Mesendoderm (in vitro differentiated cells): Measurements from ENCODE around the gene GMCL2. TPM values are rescaled to one million over a fixed set of nuclear protein-coding genes. Genes with fewer than 3 reads are reported as not detected.

ENCODE experiments used
- DNase-seq: peaks from one replicate; pipeline ENCODE4 v3.0.0; 2013
- H2AK5ac ChIP-seq: 2 replicates; pipeline ENCODE4 v1.6.1; 2013; ENCODE audit warnings: low read length, inconsistent platforms
- H2BK120ac ChIP-seq: 2 replicates; pipeline ENCODE4 v1.6.1; 2013; ENCODE audit warnings: low read depth, mild to moderate bottlenecking, low read length, moderate library complexity, mixed read lengths
- H2BK15ac ChIP-seq: replicated peaks from 2 replicates; pipeline ENCODE4 v1.6.1; 2013; ENCODE audit warnings: low read depth, mild to moderate bottlenecking, moderate library complexity
- H2BK5ac ChIP-seq: 2 replicates; pipeline ENCODE4 v1.6.1; 2013; ENCODE audit warnings: low read length, inconsistent platforms
- H3K18ac ChIP-seq: 2 replicates; pipeline ENCODE4 v1.6.1; 2013; ENCODE audit warnings: mild to moderate bottlenecking, low read length, mixed read lengths
- H3K23ac ChIP-seq: one replicate; pipeline ENCODE4 v1.6.1; 2013; ENCODE audit warnings: low read length
- H3K27ac ChIP-seq: 2 replicates; pipeline ENCODE4 v1.5.1; 2013; ENCODE audit warnings: low read depth, mild to moderate bottlenecking, inconsistent platforms, low read length, moderate library complexity
- H3K27me3 ChIP-seq: 2 replicates; pipeline ENCODE4 v1.6.1; 2013; ENCODE audit warnings: low read length, control low read depth, mild to moderate bottlenecking, inconsistent platforms; ENCODE audit not compliant: insufficient read depth, poor library complexity
- H3K36me3 ChIP-seq: 2 replicates; pipeline ENCODE4 v1.6.1; 2013; ENCODE audit warnings: low read length, inconsistent platforms; ENCODE audit not compliant: control insufficient read depth, insufficient read depth
- H3K4ac ChIP-seq: one replicate; pipeline ENCODE4 v1.6.1; 2013; ENCODE audit warnings: low read depth, mild to moderate bottlenecking, low read length, moderate library complexity
- H3K4me1 ChIP-seq: 2 replicates; pipeline ENCODE4 v1.6.1; 2013; ENCODE audit warnings: low read depth, low read length, inconsistent platforms; ENCODE audit not compliant: control insufficient read depth
- H3K4me2 ChIP-seq: 2 replicates; pipeline ENCODE4 v1.6.1; 2013; ENCODE audit warnings: low read length
- H3K4me3 ChIP-seq: 2 replicates; pipeline ENCODE4 v1.5.1; 2013; ENCODE audit warnings: mild to moderate bottlenecking, low read length
- H3K56ac ChIP-seq: one replicate; pipeline ENCODE4 v1.6.1; 2013; ENCODE audit warnings: low read length
- H3K79me1 ChIP-seq: 2 replicates; pipeline ENCODE4 v1.6.1; 2013; ENCODE audit warnings: low read length, inconsistent platforms
- H3K79me2 ChIP-seq: 2 replicates; pipeline ENCODE4 v1.6.1; 2013; ENCODE audit warnings: mild to moderate bottlenecking, low read length; ENCODE audit not compliant: control insufficient read depth, insufficient read depth
- H3K9ac ChIP-seq: 2 replicates; pipeline ENCODE4 v1.6.1; 2013; ENCODE audit warnings: low read length, inconsistent platforms
- H4K5ac ChIP-seq: one replicate; pipeline ENCODE4 v1.6.1; 2013; ENCODE audit warnings: low read length
- H4K8ac ChIP-seq: one replicate; pipeline ENCODE4 v1.6.1; 2013; ENCODE audit warnings: low read depth, mild to moderate bottlenecking, control low read depth, low read length, moderate library complexity
- WGBS: extraction: QIAGEN DNeasy Blood & Tissue Kit; methylation state at CpG from one replicate; pipeline ENCODE4 v1.1.7; 2013; ENCODE audit warnings: low lambda C conversion rate, missing lambda C conversion rate; ENCODE audit not compliant: insufficient coverage; ENCODE audit errors: extremely low coverage; 5-methylcytosine and 5-hydroxymethylcytosine counted together
- polyA plus RNA-seq, 2 experiments: library from polyadenylated mRNA; stranded (reverse); fragments of 200-250 nt; gene quantifications; one replicate each; pipeline ENCODE4 v1.2.3, GENCODE V29; 2013

GMCL2 gene, protein sequence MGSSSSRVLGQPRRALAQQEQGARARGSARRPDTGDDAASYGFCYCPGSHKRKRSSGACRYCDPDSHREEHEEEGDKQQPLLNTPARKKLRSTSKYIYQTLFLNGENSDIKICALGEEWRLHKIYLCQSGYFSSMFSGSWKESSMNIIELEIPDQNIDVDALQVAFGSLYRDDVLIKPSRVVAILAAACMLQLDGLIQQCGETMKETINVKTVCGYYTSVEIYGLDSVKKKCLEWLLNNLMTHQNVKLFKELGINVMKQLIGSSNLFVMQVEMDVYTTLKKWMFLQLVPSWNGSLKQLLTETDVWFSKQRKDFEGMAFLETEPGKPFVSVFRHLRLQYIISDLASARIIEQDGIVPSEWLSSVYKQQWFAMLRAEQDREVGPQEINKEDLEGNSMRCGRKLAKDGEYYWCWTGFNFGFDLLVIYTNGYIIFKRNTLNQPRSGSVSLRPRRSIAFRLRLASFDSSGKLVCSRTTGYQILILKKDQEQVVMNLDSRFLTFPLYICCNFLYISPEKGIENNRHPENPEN
- polyA plus RNA-seq (2013, experiment 1 of 2) = 0.01 TPM
- not detected for polyA plus RNA-seq (2013, experiment 2 of 2)

DNA sequence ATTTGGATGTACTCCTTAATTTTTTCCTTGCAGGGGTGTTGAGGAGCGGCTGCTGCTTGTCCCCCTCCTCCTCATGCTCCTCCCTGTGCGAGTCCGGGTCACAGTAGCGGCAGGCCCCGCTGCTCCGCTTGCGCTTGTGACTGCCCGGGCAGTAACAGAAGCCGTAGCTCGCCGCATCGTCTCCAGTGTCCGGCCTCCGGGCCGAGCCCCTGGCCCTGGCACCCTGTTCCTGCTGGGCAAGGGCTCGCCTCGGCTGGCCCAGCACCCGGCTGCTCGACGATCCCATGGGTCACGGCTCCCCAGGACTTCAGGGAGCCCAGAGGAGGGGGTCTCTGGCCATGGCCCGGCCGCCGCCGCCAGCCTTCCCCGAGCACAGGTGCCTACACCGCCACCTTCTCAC lies at the start of gene GMCL2:
Gene GMCL2, minus strand, starts transcription at position 358 of the 400 bp plus-strand sequence. Its CDS starts 72 bp downstream, at position 286.
- Histone ChIP-seq H4K5ac (no peak within 1 kb of the TSS), H3K4me3 (no peak within 1 kb of the TSS), H3K79me1 (no peaks in the 10 kb centered on the region), H3K4ac (no peak within 1 kb of the TSS), H2AK5ac (no peak within 1 kb of the TSS), H3K27ac (no peak within 1 kb of the TSS), H3K4me2 (no peak within 1 kb of the TSS), H3K23ac (no peak within 1 kb of the TSS), H3K18ac (no peak within 1 kb of the TSS), H3K4me1 (peaks cover 3% of the 10 kb centered on the region), H3K9ac (no peak within 1 kb of the TSS), H2BK120ac (no peak within 1 kb of the TSS), H2BK5ac (no peak within 1 kb of the TSS), H3K27me3 (no peaks in the 10 kb centered on the region), H3K36me3 (no peaks in the 10 kb centered on the region), H4K8ac (no peak within 1 kb of the TSS), H3K79me2 (no peaks in the 10 kb centered on the region), H3K56ac (no peak within 1 kb of the TSS), H2BK15ac (no peak within 1 kb of the TSS)
- no CpG with 5 or more reads among the region's 27 CpGs for WGBS
- DNase-seq = no peak

DNA sequence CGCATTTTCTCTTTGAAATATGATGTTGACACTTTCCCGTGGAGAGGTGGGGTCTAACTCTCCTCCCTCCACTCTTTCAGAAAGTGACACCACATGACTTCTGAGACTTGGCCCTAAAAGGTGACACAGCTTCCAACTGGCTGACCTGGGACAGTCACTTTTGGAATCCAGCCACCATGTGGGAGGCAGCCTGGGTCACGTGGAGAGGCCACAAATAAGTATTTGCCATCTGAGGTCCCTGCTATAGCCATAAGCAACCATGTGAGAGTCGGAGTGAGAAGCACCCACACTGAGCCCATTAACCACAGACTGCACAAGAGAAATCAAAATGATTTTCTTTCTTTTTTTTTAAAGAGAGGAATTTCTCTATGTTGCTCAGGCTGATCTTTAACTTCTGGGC lies 49.5 kb upstream of the GMCL2 start:
- no peak overlapping the region for H2BK120ac ChIP-seq
- H4K5ac ChIP-seq = no peak overlapping the region
- H3K4me3 ChIP-seq = no peak overlapping the region
- H3K27ac ChIP-seq = no peak overlapping the region
- no peak for DNase-seq
- H2AK5ac ChIP-seq = no peak overlapping the region
- no peak overlapping the region for H3K9ac ChIP-seq
- no peak overlapping the region for H4K8ac ChIP-seq
- no peak overlapping the region for H3K23ac ChIP-seq
- peaks cover 2% of the 10 kb centered on the region for H3K4me1 ChIP-seq
- H3K4ac ChIP-seq = no peak overlapping the region
- H3K27me3 ChIP-seq = no peaks in the 10 kb centered on the region
- H3K79me2 ChIP-seq = peaks cover 4% of the 10 kb centered on the region
- H2BK15ac ChIP-seq = no peak overlapping the region
- no peak overlapping the region for H3K56ac ChIP-seq
- H3K79me1 ChIP-seq = peaks cover 3% of the 10 kb centered on the region
- no peaks in the 10 kb centered on the region for H3K36me3 ChIP-seq
- no peak overlapping the region for H2BK5ac ChIP-seq
- no peak overlapping the region for H3K18ac ChIP-seq
- WGBS = no CpG with 5 or more reads among the region's 4 CpGs
- no peak overlapping the region for H3K4me2 ChIP-seq

DNA sequence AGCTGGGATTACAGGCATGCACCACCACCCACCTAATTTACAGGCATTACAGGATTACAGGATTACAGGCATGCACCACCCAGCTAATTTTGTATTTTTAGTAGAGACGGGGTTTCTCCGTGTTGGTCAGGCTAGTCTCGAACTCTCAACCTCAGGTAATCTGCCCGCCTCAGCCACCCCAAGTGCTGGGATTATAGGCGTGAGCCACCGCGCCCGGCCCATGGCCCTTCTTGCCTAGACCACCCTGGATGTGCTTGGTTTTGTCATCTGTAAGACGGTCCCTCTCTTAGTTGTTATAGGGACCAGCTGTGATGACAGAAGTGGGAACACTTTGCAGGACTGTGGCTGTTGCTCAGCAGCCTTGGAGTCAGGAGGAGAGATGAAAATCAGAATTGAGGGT lies 49.0 kb upstream of the GMCL2 start:
- Histone ChIP-seq H3K18ac (no peak overlapping the region), H4K8ac (no peak overlapping the region), H2BK120ac (no peak overlapping the region), H3K4me1 (peaks cover 2% of the 10 kb centered on the region), H3K23ac (no peak overlapping the region), H3K36me3 (no peaks in the 10 kb centered on the region), H3K4me3 (no peak overlapping the region), H3K27me3 (no peaks in the 10 kb centered on the region), H3K4me2 (no peak overlapping the region), H2AK5ac (no peak overlapping the region), H3K4ac (no peak overlapping the region), H3K79me2 (peaks cover 9% of the 10 kb centered on the region), H3K27ac (no peak overlapping the region), H2BK15ac (no peak overlapping the region), H2BK5ac (no peak overlapping the region), H4K5ac (no peak overlapping the region), H3K79me1 (peaks cover 7% of the 10 kb centered on the region), H3K56ac (no peak overlapping the region), H3K9ac (no peak overlapping the region)
- no CpG with 5 or more reads among the region's 9 CpGs for WGBS
- no peak for DNase-seq

DNA sequence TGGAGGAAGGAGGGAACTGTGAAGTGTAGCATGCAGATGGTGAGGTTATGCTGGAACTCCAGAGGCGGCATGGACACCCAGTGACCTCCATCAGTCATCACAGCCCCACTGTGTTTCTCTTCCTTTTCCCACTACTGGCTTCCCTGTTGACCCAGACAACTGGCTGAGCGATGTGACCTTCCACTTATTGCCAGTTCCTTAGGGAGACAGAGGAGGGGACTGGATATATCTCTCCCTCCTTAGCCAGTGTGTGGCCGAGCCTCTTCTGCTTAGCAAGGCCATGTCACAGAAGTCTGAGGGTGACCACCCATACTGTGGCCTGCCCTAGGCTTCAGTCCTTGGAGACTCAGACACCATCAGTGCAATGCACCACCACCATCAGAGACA lies 48.4 kb upstream of the GMCL2 start:
- H3K18ac ChIP-seq = no peak overlapping the region
- H3K4me1 ChIP-seq = peaks cover 2% of the 10 kb centered on the region
- H3K9ac ChIP-seq = no peak overlapping the region
- H3K4me3 ChIP-seq = no peak overlapping the region
- peaks cover 13% of the 10 kb centered on the region for H3K79me2 ChIP-seq
- H4K5ac ChIP-seq = no peak overlapping the region
- H3K23ac ChIP-seq = no peak overlapping the region
- H3K27me3 ChIP-seq = no peaks in the 10 kb centered on the region
- H3K79me1 ChIP-seq = peaks cover 11% of the 10 kb centered on the region
- H2BK15ac ChIP-seq = no peak overlapping the region
- no peak overlapping the region for H2BK5ac ChIP-seq
- no peak overlapping the region for H2BK120ac ChIP-seq
- H3K4ac ChIP-seq = no peak overlapping the region
- no peak overlapping the region for H3K56ac ChIP-seq
- H2AK5ac ChIP-seq = no peak overlapping the region
- no peak overlapping the region for H4K8ac ChIP-seq
- H3K4me2 ChIP-seq = no peak overlapping the region
- H3K36me3 ChIP-seq = no peaks in the 10 kb centered on the region
- no peak for DNase-seq
- no peak overlapping the region for H3K27ac ChIP-seq
- no CpG with 5 or more reads among the region's 3 CpGs for WGBS

DNA sequence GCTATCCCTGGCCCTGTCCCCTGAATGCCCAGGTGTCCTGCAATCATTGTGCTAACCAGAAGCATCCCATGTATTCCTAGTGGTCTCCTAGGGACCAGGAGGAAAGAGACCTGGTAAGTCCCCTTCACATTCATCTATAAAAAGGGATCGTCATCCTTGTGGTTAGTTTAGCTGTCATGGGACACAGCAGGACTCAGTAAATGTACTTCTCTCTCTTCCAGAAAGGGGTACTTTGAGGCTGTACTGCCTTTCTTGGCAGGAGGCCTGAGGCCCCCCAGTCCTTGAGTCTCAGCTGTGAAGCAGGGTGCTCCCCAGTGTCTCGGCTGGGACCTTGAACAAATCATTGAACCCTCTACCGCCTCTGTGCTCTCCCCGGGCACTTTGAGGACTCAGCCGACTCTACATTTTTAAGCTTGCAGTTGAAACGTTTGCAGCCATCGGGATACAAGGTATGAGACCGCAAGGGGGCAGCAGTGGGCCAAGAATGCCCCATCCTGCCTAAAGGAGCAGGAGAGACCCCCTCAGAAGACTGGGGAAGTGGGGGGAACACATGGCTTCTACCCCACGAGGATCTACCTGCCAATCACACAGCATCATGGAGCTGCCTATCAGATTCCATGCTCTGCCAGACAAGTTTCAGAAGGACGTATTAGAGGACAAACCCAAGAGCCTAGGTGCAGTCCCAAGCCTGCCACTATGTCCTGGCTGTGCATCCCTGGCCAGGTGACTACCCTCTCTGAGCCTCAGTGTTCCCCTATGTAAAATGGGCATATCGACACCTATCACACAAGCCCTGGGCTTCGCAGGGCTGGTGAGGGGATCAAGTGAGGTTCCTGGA lies 47.8 kb upstream of the GMCL2 start:
- Histone ChIP-seq H4K8ac (no peak overlapping the region), H2AK5ac (no peak overlapping the region), H2BK5ac (no peak overlapping the region), H3K4me1 (peaks cover 2% of the 10 kb centered on the region), H3K23ac (no peak overlapping the region), H3K4me2 (no peak overlapping the region), H3K18ac (no peak overlapping the region), H2BK120ac (no peak overlapping the region), H3K27ac (no peak overlapping the region), H3K27me3 (no peaks in the 10 kb centered on the region), H4K5ac (no peak overlapping the region), H3K4ac (no peak overlapping the region), H3K56ac (peak overlapping the region; percentile 39), H3K36me3 (no peaks in the 10 kb centered on the region), H3K79me1 (peaks cover 14% of the 10 kb centered on the region), H2BK15ac (no peak overlapping the region), H3K9ac (no peak overlapping the region), H3K79me2 (peaks cover 13% of the 10 kb centered on the region), H3K4me3 (no peak overlapping the region)
- WGBS = no CpG with 5 or more reads among the region's 12 CpGs
- peak; percentile 89 for DNase-seq
